Stomach (tissue), 9 donors: Measurements from ENCODE around the gene KRT4. TPM values are rescaled to one million over a fixed set of nuclear protein-coding genes. Genes with fewer than 3 reads are reported as not detected.
"Not testable (repeated sequence)": the region's sequence is repeated elsewhere in the genome, so short reads cannot be mapped to it uniquely, and the experiment has no call there.

ENCODE experiments used
- DNase-seq, 2 donors: peaks; one replicate each; pipeline versions ENCODE4 v3.0.0 to v3.0.0-alpha.2; 2013 to 2019
- H3K27ac ChIP-seq, 5 donors: fragments of 200-600 bp in 4 of 5; sonication (generic) in 4 of 5; one replicate each; pipeline ENCODE4 v1.5.1; 2013 to 2019; ENCODE audit warnings: mild to moderate bottlenecking in 1 of 5, moderate library complexity in 1 of 5
- H3K27me3 ChIP-seq, 3 donors: fragments of 200-600 bp; sonication (generic); one replicate each; pipeline ENCODE4 v1.5.1; 2017 to 2019; ENCODE audit warnings: mixed run types in 1 of 3
- H3K36me3 ChIP-seq, 4 donors: fragments of 200-600 bp; sonication (generic); 1 replicate in 3 of 4; 2 replicates in 1 of 4; pipeline ENCODE4 v1.5.1; 2016 to 2019
- H3K4me1 ChIP-seq, 4 donors: fragments of 200-600 bp; sonication (generic); one replicate each; pipeline ENCODE4 v1.5.1; 2016 to 2019
- H3K4me3 ChIP-seq, 4 donors: fragments of 200-600 bp; sonication (generic) in 3 of 4; one replicate each; pipeline ENCODE4 v1.5.1; 2016 to 2019; ENCODE audit warnings: mild to moderate bottlenecking in 1 of 4
- H3K9me3 ChIP-seq, 4 donors: fragments of 200-600 bp; sonication (generic); one replicate each; pipeline ENCODE4 v1.5.1; 2016 to 2019
- CTCF ChIP-seq, 7 experiments: fragments of 450-650 bp in 4 of 7; fragments of 200-600 bp in 3 of 7; sonication (generic) in 3 of 7; IDR thresholded peaks; one replicate each; pipeline ENCODE4 v1.5.1; 2016 to 2019; ENCODE audit warnings: antibody characterized with exemption in 7 of 7, control low read depth in 2 of 7, mild to moderate bottlenecking in 1 of 7
- EP300 ChIP-seq: sonication (generic); formaldehyde crosslinking; IDR thresholded peaks from one replicate; pipeline ENCODE4 v1.6.1; 2017; ENCODE audit warnings: antibody characterized with exemption
- POLR2A ChIP-seq, 4 donors: fragments of 450-650 bp; IDR thresholded peaks; one replicate each; pipeline ENCODE4 v1.6.1; 2016; ENCODE audit warnings: antibody characterized with exemption in 4 of 4, control low read depth in 2 of 4, mild to moderate bottlenecking in 1 of 4, moderate library complexity in 1 of 4
- POLR2AphosphoS5 ChIP-seq, 3 donors: sonication (generic); formaldehyde crosslinking; IDR thresholded peaks; one replicate each; pipeline ENCODE4 v1.6.1; 2016; ENCODE audit warnings: antibody characterized with exemption in 3 of 3
- WGBS, 5 donors: extraction: QIAGEN DNeasy Blood & Tissue Kit in 3 of 5; methylation state at CpG; one replicate each; pipeline versions ENCODE4 v1.1.5 to v1.1.7; 2013 to 2018; 5-methylcytosine and 5-hydroxymethylcytosine counted together
- intact Hi-C: fragments of 100-400 bp; cut with DNase I; formaldehyde crosslinking; loops from one replicate; pipeline ENCODE4 v1.15.1; 2023; ENCODE audit warnings: low total_unique reads
- polyA plus RNA-seq, 3 donors: library from polyadenylated mRNA; stranded (reverse); fragments of 200-250 nt; gene quantifications; one replicate each; pipeline ENCODE4 v1.2.3, GENCODE V29; 2013
- total RNA-seq, 5 donors: library from RNA; depleted of rRNA; stranded (reverse); fragments of >200 nt; gene quantifications; one replicate each; pipeline versions ENCODE4 v1.1.0 to v1.2.3, GENCODE V29; 2014 to 2016
- donor health status: healthy with polysubstance abuse.
- donor health status: Bipolar disorder and iron deficiency.
- donor health status: healthy.

KRT4 gene
- total and polyA plus RNA-seq, 8 donors = 5.1 to 2,693 (median 11.2) TPM; not detected in 4

GRCh38 chr12:52857500-52857899 is 43.6 kb upstream of the KRT4 start:
- TF ChIP-seq EP300 (no peak), POLR2A (IDR thresholded peaks at IDR 0.05) (no peak), POLR2AphosphoS5 (IDR thresholded peaks at IDR 0.05) (no peak), CTCF (IDR thresholded peaks at IDR 0.05) (no peak)
- H3K36me3 ChIP-seq = no peaks in the 10 kb centered on the region
- no peaks in the 10 kb centered on the region for H3K4me1 ChIP-seq
- no peak overlapping the region for H3K4me3 ChIP-seq
- WGBS, 5 donors = 78 to 89% (median 88%) methylated on average over 3 of the region's 3 CpGs
- intact Hi-C loops = no loop called here
- H3K27ac ChIP-seq = no peak overlapping the region
- H3K9me3 ChIP-seq = no peaks in the 10 kb centered on the region
- no peak for DNase-seq
- no peaks in the 10 kb centered on the region for H3K27me3 ChIP-seq

GRCh38 chr12:52856787-52857186 is 42.9 kb upstream of the KRT4 start:
- TF ChIP-seq POLR2A (IDR thresholded peaks at IDR 0.05) = no peak
- TF ChIP-seq EP300 = no peak
- TF ChIP-seq POLR2AphosphoS5 (IDR thresholded peaks at IDR 0.05) = no peak
- TF ChIP-seq CTCF (IDR thresholded peaks at IDR 0.05) = no peak
- H3K27ac ChIP-seq = no peak overlapping the region
- no peak for DNase-seq
- WGBS, 5 donors = 68 to 83% (median 78%) methylated on average over 3 of the region's 3 CpGs
- H3K4me1 ChIP-seq = no peaks in the 10 kb centered on the region
- no peak overlapping the region for H3K4me3 ChIP-seq
- no peaks in the 10 kb centered on the region for H3K27me3 ChIP-seq
- intact Hi-C loops = no loop called here
- no peaks in the 10 kb centered on the region for H3K9me3 ChIP-seq
- no peaks in the 10 kb centered on the region for H3K36me3 ChIP-seq

- DNase-seq, intact Hi-C loops, H3K27ac ChIP-seq, H3K4me3 ChIP-seq, H3K27me3 ChIP-seq, H3K36me3 ChIP-seq, H3K9me3 ChIP-seq, H3K4me1 ChIP-seq: not testable (repeated sequence)
- whole genome bisulfite sequencing, 5 donors = 68 to 99% (median 94%) methylated on average over 2 of the region's 2 CpGs
Measured at GRCh38 chr12:52856077-52856476, 42.2 kb upstream of the KRT4 start.

- no peaks in the 10 kb centered on the region for H3K9me3 ChIP-seq
- no peak for DNase-seq
- peaks cover 0 to 26% (median 0%) of the 10 kb centered on the region in 3 donors for H3K27me3 ChIP-seq
- no peaks in the 10 kb centered on the region for H3K36me3 ChIP-seq
- H3K4me1 ChIP-seq = no peaks in the 10 kb centered on the region
- no peak for TF ChIP-seq POLR2AphosphoS5 (IDR thresholded peaks at IDR 0.05)
- TF ChIP-seq POLR2A (IDR thresholded peaks at IDR 0.05) = no peak
- TF ChIP-seq CTCF (IDR thresholded peaks at IDR 0.05) = no peak
- TF ChIP-seq EP300 = no peak
- H3K27ac ChIP-seq = no peak overlapping the region
- intact Hi-C loops = no loop called here
- no peak overlapping the region for H3K4me3 ChIP-seq
Measured at GRCh38 chr12:52851787-52852186, 37.9 kb upstream of the KRT4 start.

- intact Hi-C loops = no loop called here
- no peaks in the 10 kb centered on the region for H3K36me3 ChIP-seq
Measured at GRCh38 chr12:52850681-52851080, 36.8 kb upstream of the KRT4 start.

More at GRCh38 chr12:52850681-52851080, 36.8 kb upstream of the KRT4 start:
- no peaks in the 10 kb centered on the region for H3K4me1 ChIP-seq
- WGBS, 5 donors = 77 to 93% (median 81%) methylated on average over 5 of the region's 5 CpGs
- DNase-seq = no peak
- H3K9me3 ChIP-seq = no peaks in the 10 kb centered on the region
- TF ChIP-seq POLR2A (IDR thresholded peaks at IDR 0.05) (no peak), POLR2AphosphoS5 (IDR thresholded peaks at IDR 0.05) (no peak), CTCF (IDR thresholded peaks at IDR 0.05) (no peak), EP300 (no peak)
- no peak overlapping the region for H3K4me3 ChIP-seq
- H3K27ac ChIP-seq = no peak overlapping the region
- H3K27me3 ChIP-seq = peaks cover 0 to 32% (median 0%) of the 10 kb centered on the region in 3 donors
